CD4-positive, alpha-beta T cell treated with Interleukin-17A for 1 hour (primary cell): Measurements from ENCODE around the gene MIGA1.

Source experiments
- DNase-seq: peaks from one replicate; pipeline ENCODE4 v3.0.0-alpha.2; 2020

Gene MIGA1

GRCh38 chr1:77925956-77926355 lies 146.5 kb downstream of the MIGA1 start:
- no peak for DNase-seq

GRCh38 chr1:77926561-77927357 lies 147.3 kb downstream of the MIGA1 start:
- no peak for DNase-seq

- no peak for DNase-seq
Measured at GRCh38 chr1:77927414-77927813, 148.0 kb downstream of the MIGA1 start.
